Peyer's patch (tissue), 4 donors: ENCODE data around the gene ACSF2.

Experiments
- CTCF ChIP-seq, 6 experiments: fragments of 450-650 bp in 4 of 6; fragments of 200-600 bp in 2 of 6; sonication (generic) in 1 of 6; IDR thresholded peaks; one replicate each; pipeline ENCODE4 v1.5.1; 2017 to 2019; ENCODE audit warnings: antibody characterized with exemption in 6 of 6, mild to moderate bottlenecking in 3 of 6, moderate library complexity in 1 of 6
- POLR2A ChIP-seq, 2 donors: fragments of 450-650 bp; IDR thresholded peaks; one replicate each; pipeline ENCODE4 v1.5.1; 2017; ENCODE audit warnings: antibody characterized with exemption in 2 of 2, mild to moderate bottlenecking in 2 of 2, moderate library complexity in 2 of 2

- TF ChIP-seq CTCF (IDR thresholded peaks at IDR 0.05) (no peak), POLR2A (IDR thresholded peaks at IDR 0.05) (no peak)
Observed at GRCh38 chr17:50521514-50521913, 95.5 kb downstream of the ACSF2 start.
